Omental fat pad (tissue), 4 donors: ENCODE results near the gene CRELD1. TPM values are rescaled to one million over a fixed set of nuclear protein-coding genes. Genes with fewer than 3 reads are reported as not detected.

Experiments used
- ATAC-seq: fragments of 150-250 bp; one replicate; pipeline ENCODE4 v1.9.1; 2016; ENCODE audit warnings: mild to moderate bottlenecking, moderate library complexity; ENCODE audit not compliant: low FRiP score
- DNase-seq: peaks from one replicate; pipeline ENCODE4 v3.0.0-alpha.2; 2019; ENCODE audit warnings: low spot score
- CTCF ChIP-seq, 3 donors: fragments of 450-650 bp; IDR thresholded peaks; one replicate each; pipeline ENCODE4 v1.5.1; 2016 to 2017; ENCODE audit warnings: antibody characterized with exemption in 3 of 3, mild to moderate bottlenecking in 3 of 3, moderate library complexity in 2 of 3
- total RNA-seq, 4 donors: library from RNA; depleted of rRNA; stranded (reverse); fragments of >200 nt; gene quantifications; one replicate each; pipeline ENCODE4 v1.1.0, GENCODE V29; 2016

The CRELD1 gene
- total RNA-seq, 4 donors from 2014 or later: 26.8 to 52.3 (median 38.4) TPM

GRCh38 chr3:9951126-9951525 is 17.5 kb downstream of the CRELD1 start:
- TF ChIP-seq CTCF (IDR thresholded peaks at IDR 0.05): no peak
- DNase-seq (no peak), ATAC-seq (no peak)

GRCh38 chr3:9951598-9951961 is 17.9 kb downstream of the CRELD1 start:
- ATAC-seq (no peak), DNase-seq (no peak)
- TF ChIP-seq CTCF (IDR thresholded peaks at IDR 0.05): no peak

- no peak for TF ChIP-seq CTCF (IDR thresholded peaks at IDR 0.05)
- ATAC-seq: peak; percentile 34
- no peak for DNase-seq
Measured at GRCh38 chr3:9951962-9952805, 18.6 kb downstream of the CRELD1 start, which contains the start of gene PRRT3. TSS of gene PRRT3 (minus strand) at chr3:9952408. CDS start at chr3:9950115, 2,293 bp downstream.

GRCh38 chr3:9955067-9955502 is 21.5 kb downstream of the CRELD1 start:
- no peak for TF ChIP-seq CTCF (IDR thresholded peaks at IDR 0.05)
- DNase-seq: no peak
- no peak for ATAC-seq

GRCh38 chr3:9955611-9956352 is 22.1 kb downstream of the CRELD1 start:
- no peak for TF ChIP-seq CTCF (IDR thresholded peaks at IDR 0.05)
- no peak for DNase-seq
- ATAC-seq: no peak

- ATAC-seq (no peak), DNase-seq (no peak)
- TF ChIP-seq CTCF (IDR thresholded peaks at IDR 0.05): no peak
Measured at GRCh38 chr3:9957214-9957613, 23.6 kb downstream of the CRELD1 start.
